ENCODE data around the gene ZNF343.
A peak's percentile ranks its signal among the peaks of the same experiment; 100 is the strongest.
"Not testable (repeated sequence)": the region's sequence is repeated elsewhere in the genome, so short reads cannot be mapped to it uniquely, and the experiment has no call there.

The ZNF343 gene

DNA sequence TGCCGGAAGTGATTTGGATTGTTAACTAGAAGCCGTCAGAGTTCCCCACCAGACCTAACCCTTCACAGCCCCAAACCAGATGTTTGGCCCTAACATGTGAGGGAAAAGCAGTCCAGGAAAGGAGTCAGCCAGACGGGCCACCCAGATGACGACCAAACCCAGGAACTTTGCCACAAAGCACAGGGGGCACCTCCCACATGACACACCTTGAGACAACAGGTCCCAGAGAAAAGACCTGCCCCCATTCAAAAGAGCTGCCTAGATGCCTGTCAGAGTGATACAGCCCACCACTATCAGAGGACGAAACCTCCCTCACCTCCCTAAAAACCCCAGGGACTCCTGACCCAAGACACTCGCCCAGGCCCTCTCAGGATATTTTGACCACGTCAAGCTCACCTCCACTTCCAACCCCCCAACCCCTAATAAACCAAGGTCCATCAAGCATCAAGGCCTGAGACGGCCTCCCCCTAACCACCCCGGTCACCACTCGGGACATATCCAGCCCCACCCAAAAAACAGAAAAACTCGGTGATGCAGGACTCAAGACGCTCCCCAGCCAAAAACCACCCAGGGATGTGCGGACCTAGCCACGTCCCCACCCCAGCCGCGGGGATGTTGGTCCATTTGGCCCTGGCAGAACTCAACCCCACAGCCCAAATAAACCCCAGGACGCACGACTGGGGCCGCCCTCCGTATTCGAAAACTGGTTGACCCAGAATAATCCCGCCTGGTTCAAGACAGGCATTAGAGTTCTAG, 662 bp downstream of the ZNF343 start:
- no peak for TF ChIP-seq CTCF (IDR thresholded peaks at IDR 0.05; ENCODE audit: insufficient read depth, low read length, poor library complexity, severe bottlenecking)
- peak; percentile 7 for DNase-seq (ENCODE audit: extremely low read depth, insufficient read length)

GRCh38 chr20:2507464-2507863, 1.3 kb downstream of the ZNF343 start:
- no peaks in the 10 kb centered on the region for H3K36me3 ChIP-seq (ENCODE audit: control insufficient read depth, insufficient read depth, low read length)
- peak overlapping the region; percentile 79; the same call in 1 of the 2 replicates for H3K4me3 ChIP-seq (replicated peaks; ENCODE audit: low read depth, low read length)
- H3K27me3 ChIP-seq (replicated peaks; ENCODE audit: control insufficient read depth, insufficient read depth, low read length): no peaks in the 10 kb centered on the region
- DNase-seq (ENCODE audit: extremely low read depth, insufficient read length): no peak
- no peak for TF ChIP-seq CTCF (IDR thresholded peaks at IDR 0.05; ENCODE audit: insufficient read depth, low read length, poor library complexity, severe bottlenecking)

More for the DNA sequence above, 662 bp downstream of the ZNF343 start:
- Histone ChIP-seq H3K4me3 (replicated peaks; ENCODE audit: low read depth, low read length) (peak overlapping the region; percentile 79), H3K36me3 (ENCODE audit: control insufficient read depth, insufficient read depth, low read length) (no peaks in the 10 kb centered on the region), H3K27me3 (replicated peaks; ENCODE audit: control insufficient read depth, insufficient read depth, low read length) (no peaks in the 10 kb centered on the region)

GRCh38 chr20:2506426-2506825, 2.3 kb downstream of the ZNF343 start:
- not testable (repeated sequence) for DNase-seq (ENCODE audit: extremely low read depth, insufficient read length); H3K27me3 ChIP-seq (replicated peaks; ENCODE audit: control insufficient read depth, insufficient read depth, low read length); H3K36me3 ChIP-seq (ENCODE audit: control insufficient read depth, insufficient read depth, low read length); H3K4me3 ChIP-seq (replicated peaks; ENCODE audit: low read depth, low read length)

- not testable (repeated sequence) for H3K27me3 ChIP-seq (replicated peaks; ENCODE audit: control insufficient read depth, insufficient read depth, low read length); DNase-seq (ENCODE audit: extremely low read depth, insufficient read length); H3K4me3 ChIP-seq (replicated peaks; ENCODE audit: low read depth, low read length); H3K36me3 ChIP-seq (ENCODE audit: control insufficient read depth, insufficient read depth, low read length)
Measured at GRCh38 chr20:2504803-2505202, 3.9 kb downstream of the ZNF343 start.

GRCh38 chr20:2502808-2503384, 5.8 kb downstream of the ZNF343 start:
- H3K27me3 ChIP-seq (replicated peaks; ENCODE audit: control insufficient read depth, insufficient read depth, low read length); DNase-seq (ENCODE audit: extremely low read depth, insufficient read length); H3K36me3 ChIP-seq (ENCODE audit: control insufficient read depth, insufficient read depth, low read length); H3K4me3 ChIP-seq (replicated peaks; ENCODE audit: low read depth, low read length): not testable (repeated sequence)

- Histone ChIP-seq H3K4me3 (replicated peaks; ENCODE audit: low read depth, low read length) (no peak overlapping the region), H3K27me3 (replicated peaks; ENCODE audit: control insufficient read depth, insufficient read depth, low read length) (no peaks in the 10 kb centered on the region), H3K36me3 (ENCODE audit: control insufficient read depth, insufficient read depth, low read length) (peaks cover 16% of the 10 kb centered on the region)
- no peak for TF ChIP-seq CTCF (IDR thresholded peaks at IDR 0.05; ENCODE audit: insufficient read depth, low read length, poor library complexity, severe bottlenecking)
- DNase-seq (ENCODE audit: extremely low read depth, insufficient read length): no peak
Measured at GRCh38 chr20:2485661-2486060, 23.1 kb downstream of the ZNF343 start.

DNA sequence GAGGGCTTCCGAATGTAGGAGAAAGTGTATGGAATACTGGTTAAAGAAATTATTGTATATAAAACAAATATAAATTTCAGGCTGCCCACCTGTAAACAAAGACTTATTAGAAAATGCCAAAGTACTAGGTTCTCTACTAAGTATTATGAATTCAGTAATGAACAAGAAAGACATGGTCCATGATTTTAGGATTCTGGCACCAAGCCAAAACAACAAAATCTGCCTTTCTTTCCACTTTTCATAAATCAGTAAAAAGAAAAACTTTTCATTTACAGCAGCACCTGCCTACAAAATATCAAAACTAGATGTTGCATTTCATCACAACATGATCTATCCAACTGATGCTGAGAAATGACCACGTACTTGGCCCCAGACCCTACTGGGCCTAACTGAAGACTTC, 23.6 kb downstream of the ZNF343 start:
- Histone ChIP-seq H3K4me3 (replicated peaks; ENCODE audit: low read depth, low read length) (no peak overlapping the region), H3K27me3 (replicated peaks; ENCODE audit: control insufficient read depth, insufficient read depth, low read length) (no peaks in the 10 kb centered on the region), H3K36me3 (ENCODE audit: control insufficient read depth, insufficient read depth, low read length) (peaks cover 16% of the 10 kb centered on the region)
- TF ChIP-seq CTCF (IDR thresholded peaks at IDR 0.05; ENCODE audit: insufficient read depth, low read length, poor library complexity, severe bottlenecking): no peak
- DNase-seq (ENCODE audit: extremely low read depth, insufficient read length): no peak
